Spleen (tissue), 11 donors: ENCODE results near the gene CENPO. TPM values are rescaled to one million over a fixed set of nuclear protein-coding genes. Genes with fewer than 3 reads are reported as not detected.
A peak's percentile ranks its signal among the peaks of the same experiment; 100 is the strongest.

ENCODE experiments used
- DNase-seq: peaks from one replicate; pipeline ENCODE4 v3.0.0-alpha.2; 2020
- H3K27ac ChIP-seq, 8 donors: fragments of 200-600 bp; sonication (generic) in 7 of 8; 1 replicate in 4 of 8; 2 replicates in 4 of 8; pipeline versions ENCODE4 v1.5.0 to v1.8.0; 2016 to 2021; ENCODE audit warnings: inconsistent platforms in 4 of 8, mild to moderate bottlenecking in 4 of 8, moderate library complexity in 1 of 8
- H3K27me3 ChIP-seq, 7 donors: fragments of 200-600 bp; sonication (generic) in 6 of 7; replicated peaks in 1 of 7; 1 replicate in 4 of 7; 2 replicates in 3 of 7; pipeline versions ENCODE4 v1.5.0 to v1.8.0; 2016 to 2021; ENCODE audit warnings: inconsistent platforms in 3 of 7, mild to moderate bottlenecking in 1 of 7
- H3K36me3 ChIP-seq, 6 donors: fragments of 200-600 bp; sonication (generic) in 5 of 6; 1 replicate in 4 of 6; 2 replicates in 2 of 6; pipeline versions ENCODE4 v1.5.0 to v1.8.0; 2016 to 2021; ENCODE audit warnings: inconsistent platforms in 2 of 6
- H3K4me1 ChIP-seq, 6 donors: fragments of 200-600 bp; sonication (generic) in 5 of 6; 1 replicate in 3 of 6; 2 replicates in 3 of 6; pipeline versions ENCODE4 v1.5.0 to v1.8.0; 2016 to 2021; ENCODE audit warnings: inconsistent platforms in 3 of 6
- H3K4me3 ChIP-seq, 8 donors: fragments of 200-600 bp; sonication (generic) in 7 of 8; 1 replicate in 4 of 8; 2 replicates in 4 of 8; pipeline versions ENCODE4 v1.5.0 to v1.8.0; 2016 to 2021; ENCODE audit warnings: inconsistent platforms in 4 of 8, mild to moderate bottlenecking in 4 of 8, moderate library complexity in 2 of 8
- H3K9me3 ChIP-seq, 8 donors: fragments of 200-600 bp; sonication (generic) in 7 of 8; 1 replicate in 4 of 8; 2 replicates in 4 of 8; pipeline versions ENCODE4 v1.5.0 to v1.8.0; 2016 to 2021; ENCODE audit warnings: inconsistent platforms in 4 of 8
- POLR2A ChIP-seq, 3 donors: fragments of 450-650 bp; IDR thresholded peaks; one replicate each; pipeline ENCODE4 v1.5.1; 2017; ENCODE audit warnings: antibody characterized with exemption in 3 of 3, mild to moderate bottlenecking in 1 of 3
- POLR2AphosphoS5 ChIP-seq, 3 donors: sonication (generic); formaldehyde crosslinking; IDR thresholded peaks; one replicate each; pipeline ENCODE4 v1.5.1; 2017; ENCODE audit warnings: antibody characterized with exemption in 3 of 3
- WGBS, 5 donors: extraction: QIAGEN DNeasy Blood & Tissue Kit in 3 of 5; methylation state at CpG; one replicate each; pipeline versions ENCODE4 v1.1.5 to v1.1.7; 2013 to 2018; 5-methylcytosine and 5-hydroxymethylcytosine counted together
- intact Hi-C: fragments of 100-400 bp; cut with DNase I; formaldehyde crosslinking; loops from one replicate; pipeline ENCODE4 v1.15.0; 2023; ENCODE audit warnings: low total_unique reads
- polyA plus RNA-seq, 3 donors: library from polyadenylated mRNA; stranded (reverse); fragments of 200-250 nt; gene quantifications; one replicate each; pipeline ENCODE4 v1.2.1, GENCODE V29; 2013
- total RNA-seq, 7 donors: library from RNA; depleted of rRNA in 3 of 7; stranded (reverse); fragments of >200 nt in 3 of 7; fragmentation: NEBNext Ultra II Directional in 4 of 7; extraction: Animal tissue kit (Norgen Biotek cat#: 25700) in 4 of 7; gene quantifications; one replicate each; pipeline versions ENCODE4 v1.1.0 to v1.2.1, GENCODE V29; 2016 to 2021
- TF ChIP-seq, protein P1 (sequence below), 11 experiments: fragments of 200-600 bp in 7 of 11; fragments of 450-650 bp in 4 of 11; sonication (generic) in 4 of 11; IDR thresholded peaks in 8 of 11; conservative IDR thresholded peaks in 3 of 11; 1 replicate in 7 of 11; 2 replicates in 4 of 11; pipeline versions ENCODE4 v1.4.0 to v1.8.0; 2016 to 2021; ENCODE audit warnings: antibody characterized with exemption in 11 of 11, inconsistent platforms in 4 of 11, mild to moderate bottlenecking in 1 of 11
- donor health status: healthy with polysubstance abuse.
- donor health status: DM: no; HTN: no; CAD: no; lungs with moderate emphysema.
- donor health status: DM: no; HTN: no; CAD: no.
- donor health status: Bipolar disorder and iron deficiency.
- donor health status: healthy.
- donor health status: DM: no; HTN: no; CAD: no.
- donor health status: DM: yes; HTN: yes; CAD: no.

CENPO gene
- total and polyA plus RNA-seq, 10 donors = 1.7 to 10.4 (median 8.2) TPM

GRCh38 chr2:24840962-24841945, 48.0 kb downstream of the CENPO start:
- Histone ChIP-seq H3K4me1 (no peaks in the 10 kb centered on the region), H3K9me3 (no peaks in the 10 kb centered on the region), H3K27ac (no peak overlapping the region), H3K36me3 (peaks cover 0 to 77% (median 28%) of the 10 kb centered on the region in 6 donors), H3K27me3 (no peaks in the 10 kb centered on the region), H3K4me3 (no peak overlapping the region)
- WGBS, 5 donors = 84 to 93% (median 88%) methylated on average over 23 to 26 of the region's 26 CpGs
- TF ChIP-seq, protein P1, sequence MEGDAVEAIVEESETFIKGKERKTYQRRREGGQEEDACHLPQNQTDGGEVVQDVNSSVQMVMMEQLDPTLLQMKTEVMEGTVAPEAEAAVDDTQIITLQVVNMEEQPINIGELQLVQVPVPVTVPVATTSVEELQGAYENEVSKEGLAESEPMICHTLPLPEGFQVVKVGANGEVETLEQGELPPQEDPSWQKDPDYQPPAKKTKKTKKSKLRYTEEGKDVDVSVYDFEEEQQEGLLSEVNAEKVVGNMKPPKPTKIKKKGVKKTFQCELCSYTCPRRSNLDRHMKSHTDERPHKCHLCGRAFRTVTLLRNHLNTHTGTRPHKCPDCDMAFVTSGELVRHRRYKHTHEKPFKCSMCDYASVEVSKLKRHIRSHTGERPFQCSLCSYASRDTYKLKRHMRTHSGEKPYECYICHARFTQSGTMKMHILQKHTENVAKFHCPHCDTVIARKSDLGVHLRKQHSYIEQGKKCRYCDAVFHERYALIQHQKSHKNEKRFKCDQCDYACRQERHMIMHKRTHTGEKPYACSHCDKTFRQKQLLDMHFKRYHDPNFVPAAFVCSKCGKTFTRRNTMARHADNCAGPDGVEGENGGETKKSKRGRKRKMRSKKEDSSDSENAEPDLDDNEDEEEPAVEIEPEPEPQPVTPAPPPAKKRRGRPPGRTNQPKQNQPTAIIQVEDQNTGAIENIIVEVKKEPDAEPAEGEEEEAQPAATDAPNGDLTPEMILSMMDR (IDR thresholded peaks at IDR 0.05 in 8 of 11, conservative IDR thresholded peaks at IDR 0.05 in 3 of 11) = no peak
- TF ChIP-seq POLR2A (IDR thresholded peaks at IDR 0.05) (no peak), POLR2AphosphoS5 (IDR thresholded peaks at IDR 0.05) (no peak)
- intact Hi-C loops = no loop called here
- peak; percentile 45 for DNase-seq

- intact Hi-C loops = no loop called here
- Histone ChIP-seq H3K27me3 (no peaks in the 10 kb centered on the region), H3K4me1 (no peaks in the 10 kb centered on the region), H3K9me3 (peaks cover 0 to 2% (median 0%) of the 10 kb centered on the region in 8 donors), H3K4me3 (no peak overlapping the region), H3K27ac (no peak overlapping the region), H3K36me3 (peaks cover 0 to 66% (median 24%) of the 10 kb centered on the region in 6 donors)
- WGBS, 5 donors = 94 to 96% (median 96%) methylated on average over 32 to 39 of the region's 39 CpGs
- DNase-seq = peak; percentile 56
- TF ChIP-seq POLR2A (IDR thresholded peaks at IDR 0.05) = no peak
- no peak for TF ChIP-seq POLR2AphosphoS5 (IDR thresholded peaks at IDR 0.05)
- TF ChIP-seq, protein P1 (IDR thresholded peaks at IDR 0.05 in 8 of 11, conservative IDR thresholded peaks at IDR 0.05 in 3 of 11) = no peak
Observed at GRCh38 chr2:24842081-24843050, 49.1 kb downstream of the CENPO start.

DNA sequence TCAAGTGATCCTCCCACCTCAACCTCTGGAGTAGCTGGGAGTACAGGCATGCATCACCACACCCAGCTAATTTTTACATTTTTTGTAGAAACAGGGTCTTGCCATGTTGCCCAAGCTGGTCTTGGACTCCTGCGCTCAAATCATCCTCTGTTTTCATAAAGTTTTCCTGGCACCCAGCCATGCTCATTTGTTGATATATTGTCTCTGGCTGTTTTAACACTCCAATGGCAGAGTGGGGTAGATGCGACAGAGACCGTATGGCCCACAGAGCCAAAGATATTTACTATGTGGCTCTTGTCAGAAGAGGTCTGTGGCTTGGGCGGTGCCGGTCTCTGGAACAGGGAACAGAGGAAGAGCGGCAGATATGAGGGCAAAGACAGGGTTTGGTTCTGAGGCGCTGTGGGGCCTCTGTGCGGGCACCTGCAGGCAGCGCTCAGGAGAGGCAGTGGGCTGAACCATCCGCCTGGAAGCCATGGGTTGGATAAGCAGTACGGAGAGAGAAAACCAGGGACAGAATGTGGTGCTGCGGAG, 50.2 kb downstream of the CENPO start:
- H3K9me3 ChIP-seq = peaks cover 0 to 8% (median 3%) of the 10 kb centered on the region in 8 donors
- intact Hi-C loops = no loop called here
- H3K27ac ChIP-seq = no peak overlapping the region
- H3K27me3 ChIP-seq = no peaks in the 10 kb centered on the region
- H3K4me3 ChIP-seq = no peak overlapping the region
- H3K36me3 ChIP-seq = peaks cover 0 to 55% (median 24%) of the 10 kb centered on the region in 6 donors
- H3K4me1 ChIP-seq = no peaks in the 10 kb centered on the region
- 95 to 98% (median 97%) methylated on average over 12 of the region's 12 CpGs for WGBS, 5 donors
- TF ChIP-seq POLR2AphosphoS5 (IDR thresholded peaks at IDR 0.05) (no peak), POLR2A (IDR thresholded peaks at IDR 0.05) (no peak)
- TF ChIP-seq, protein P1 (IDR thresholded peaks at IDR 0.05 in 8 of 11, conservative IDR thresholded peaks at IDR 0.05 in 3 of 11) = no peak
- DNase-seq = peak; percentile 60
